ENCODE data around the gene DHX9.

DNA sequence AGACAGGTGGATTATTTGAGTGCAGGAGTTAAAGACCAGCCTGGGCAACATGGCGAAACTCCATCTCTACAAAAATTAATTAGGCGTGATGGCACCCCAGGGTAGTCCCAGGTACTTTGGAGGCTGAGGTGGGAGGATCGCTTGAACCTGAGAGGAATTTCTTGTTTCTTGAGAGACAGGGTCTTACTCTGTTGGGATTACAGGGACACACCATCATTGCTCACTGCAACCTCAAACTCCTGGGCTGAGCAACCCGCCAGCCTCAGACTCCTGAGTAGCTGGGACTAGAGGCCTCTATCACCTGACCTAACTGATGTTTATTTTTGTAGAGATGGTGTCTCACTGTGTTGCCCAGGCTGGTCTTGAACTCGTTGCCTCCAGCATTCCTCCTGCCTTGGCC lies 24.8 kb downstream of the DHX9 start:
- TF ChIP-seq, protein P1, sequence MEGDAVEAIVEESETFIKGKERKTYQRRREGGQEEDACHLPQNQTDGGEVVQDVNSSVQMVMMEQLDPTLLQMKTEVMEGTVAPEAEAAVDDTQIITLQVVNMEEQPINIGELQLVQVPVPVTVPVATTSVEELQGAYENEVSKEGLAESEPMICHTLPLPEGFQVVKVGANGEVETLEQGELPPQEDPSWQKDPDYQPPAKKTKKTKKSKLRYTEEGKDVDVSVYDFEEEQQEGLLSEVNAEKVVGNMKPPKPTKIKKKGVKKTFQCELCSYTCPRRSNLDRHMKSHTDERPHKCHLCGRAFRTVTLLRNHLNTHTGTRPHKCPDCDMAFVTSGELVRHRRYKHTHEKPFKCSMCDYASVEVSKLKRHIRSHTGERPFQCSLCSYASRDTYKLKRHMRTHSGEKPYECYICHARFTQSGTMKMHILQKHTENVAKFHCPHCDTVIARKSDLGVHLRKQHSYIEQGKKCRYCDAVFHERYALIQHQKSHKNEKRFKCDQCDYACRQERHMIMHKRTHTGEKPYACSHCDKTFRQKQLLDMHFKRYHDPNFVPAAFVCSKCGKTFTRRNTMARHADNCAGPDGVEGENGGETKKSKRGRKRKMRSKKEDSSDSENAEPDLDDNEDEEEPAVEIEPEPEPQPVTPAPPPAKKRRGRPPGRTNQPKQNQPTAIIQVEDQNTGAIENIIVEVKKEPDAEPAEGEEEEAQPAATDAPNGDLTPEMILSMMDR (IDR thresholded peaks at IDR 0.05) = no peak
- no peak for TF ChIP-seq POLR2A (IDR thresholded peaks at IDR 0.05)
